Brain pericyte (primary cell): ENCODE measurements around the gene MCTP2.

ENCODE experiments used
- DNase-seq: peaks from one replicate; pipeline ENCODE4 v3.0.0-alpha.2; 2012; ENCODE audit warnings: low read depth, low spot score

MCTP2 gene

GRCh38 chr15:94298364-94298763, 67.0 kb downstream of the MCTP2 start:
- DNase-seq, result no peak

DNA sequence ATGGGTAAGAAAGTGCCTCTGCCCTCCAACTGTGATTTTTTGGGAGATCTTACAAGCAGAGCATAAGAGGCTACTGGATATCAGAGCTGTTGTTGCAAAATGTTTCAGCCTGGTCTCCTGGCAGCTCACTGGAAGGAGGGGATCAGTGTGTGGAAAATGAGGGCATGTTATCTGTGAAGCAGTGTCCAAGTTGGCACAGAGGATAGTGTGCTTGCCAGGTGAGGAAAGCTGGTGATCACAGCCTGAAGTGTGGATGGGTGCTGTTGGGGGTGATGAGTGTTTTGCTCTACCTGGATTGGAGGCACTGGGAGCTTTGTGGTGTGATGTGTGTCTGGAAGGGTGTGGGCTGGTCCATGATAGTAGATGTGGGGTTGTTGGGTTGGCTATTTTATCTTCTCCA, 69.3 kb downstream of the MCTP2 start:
- DNase-seq, result no peak

DNA sequence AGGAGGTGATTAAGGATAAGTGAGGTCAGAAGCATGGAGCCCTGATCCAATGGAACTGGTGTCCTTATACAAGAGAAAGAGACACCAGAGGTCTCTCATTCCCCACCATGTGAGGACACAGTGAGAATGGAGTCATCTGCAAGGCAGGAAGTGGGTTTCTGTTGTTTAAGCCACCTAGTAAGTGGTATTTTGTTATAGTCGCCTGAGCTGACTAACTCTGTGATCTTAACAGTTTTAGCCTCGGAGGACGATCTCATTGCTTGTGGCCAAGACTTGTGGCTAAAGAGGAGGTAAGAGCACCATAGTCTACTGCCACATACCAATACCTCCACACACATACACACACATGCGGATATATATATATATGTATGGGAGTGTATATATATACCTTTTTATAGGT, 73.8 kb downstream of the MCTP2 start:
- no peak for DNase-seq

GRCh38 chr15:94306700-94307650, 75.6 kb downstream of the MCTP2 start:
- no peak for DNase-seq

GRCh38 chr15:94312946-94313345, 81.6 kb downstream of the MCTP2 start:
- no peak for DNase-seq

GRCh38 chr15:94314639-94315038, 83.3 kb downstream of the MCTP2 start:
- DNase-seq, result no peak

DNA sequence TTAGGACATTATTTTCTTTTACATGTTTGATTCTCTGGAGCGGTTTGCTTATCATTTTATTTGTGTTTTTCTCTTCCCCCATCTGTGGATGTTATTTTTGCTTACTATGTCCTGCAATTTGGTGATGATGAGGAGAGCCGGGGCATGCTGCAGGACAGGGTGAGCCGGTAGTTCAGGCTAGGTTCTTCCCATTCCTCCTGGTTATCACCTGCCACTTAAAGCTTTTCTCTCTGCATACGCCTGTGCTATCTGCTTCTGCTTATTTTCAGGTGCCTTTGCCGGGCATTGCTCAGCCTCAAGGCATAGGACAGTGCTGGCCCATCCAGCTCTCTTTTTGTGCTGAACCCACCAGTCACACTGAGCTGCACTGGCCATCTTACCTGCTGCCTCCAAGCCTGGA, 85.8 kb downstream of the MCTP2 start:
- DNase-seq, result no peak

GRCh38 chr15:94322141-94322540, 90.8 kb downstream of the MCTP2 start:
- no peak for DNase-seq

GRCh38 chr15:94323076-94323475, 91.7 kb downstream of the MCTP2 start:
- no peak for DNase-seq

- no peak for DNase-seq
Measured at GRCh38 chr15:94324117-94324826, 92.9 kb downstream of the MCTP2 start.

GRCh38 chr15:94324835-94325767, 93.7 kb downstream of the MCTP2 start:
- no peak for DNase-seq

- DNase-seq, result no peak
Measured at GRCh38 chr15:94327356-94327936, 96.1 kb downstream of the MCTP2 start.

- no peak for DNase-seq
Measured at GRCh38 chr15:94331731-94332130, 100.4 kb downstream of the MCTP2 start.

DNA sequence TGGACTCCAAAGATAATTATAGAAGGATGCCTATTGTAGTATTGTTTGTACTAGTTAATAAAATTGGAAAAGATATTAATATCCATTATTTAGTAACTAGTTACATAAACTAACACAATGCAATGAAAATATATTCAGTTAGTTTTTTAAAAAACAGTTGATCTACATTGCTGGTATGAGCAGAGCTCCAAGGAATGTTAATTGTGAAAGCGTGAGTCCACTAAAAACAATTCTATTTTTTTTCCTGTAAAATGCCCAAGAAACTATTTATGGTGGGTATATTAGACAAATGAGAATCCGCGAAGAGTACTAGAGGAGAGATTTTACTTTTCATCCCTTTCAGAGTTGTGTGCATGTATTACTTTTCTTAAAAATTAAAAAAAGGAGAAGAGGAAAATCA, 104.3 kb downstream of the MCTP2 start:
- DNase-seq, result no peak

DNA sequence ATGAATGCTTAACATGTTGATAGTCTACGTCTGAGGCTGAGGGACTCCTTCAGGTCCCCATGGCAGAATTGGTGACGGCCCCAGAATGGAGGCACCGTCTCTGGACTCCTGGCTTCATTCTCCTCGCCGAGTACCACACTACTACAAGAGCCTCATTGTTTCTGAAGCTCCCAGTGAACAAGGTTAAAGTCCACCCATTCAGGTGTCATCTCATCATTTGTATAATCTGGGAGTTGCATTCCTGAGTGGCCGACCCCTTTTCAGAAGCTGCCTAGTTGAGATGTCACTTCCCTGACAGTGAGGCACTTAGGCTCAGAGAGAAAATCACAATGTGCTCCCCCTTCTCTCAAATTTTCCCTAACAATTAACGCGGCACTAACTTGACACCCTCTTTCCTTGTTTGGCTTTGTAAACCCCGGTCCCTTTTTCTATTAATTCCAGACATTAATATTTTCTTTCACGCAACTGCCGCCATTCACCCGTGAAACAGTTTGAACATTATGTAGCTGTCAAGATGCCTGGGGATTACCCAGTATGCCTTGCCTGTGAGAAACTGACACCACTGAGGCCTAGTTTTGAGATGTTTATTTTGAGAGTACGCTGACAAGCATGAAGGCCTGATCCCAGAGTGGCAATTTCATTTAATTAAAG, 105.6 kb downstream of the MCTP2 start:
- DNase-seq, result no peak

DNA sequence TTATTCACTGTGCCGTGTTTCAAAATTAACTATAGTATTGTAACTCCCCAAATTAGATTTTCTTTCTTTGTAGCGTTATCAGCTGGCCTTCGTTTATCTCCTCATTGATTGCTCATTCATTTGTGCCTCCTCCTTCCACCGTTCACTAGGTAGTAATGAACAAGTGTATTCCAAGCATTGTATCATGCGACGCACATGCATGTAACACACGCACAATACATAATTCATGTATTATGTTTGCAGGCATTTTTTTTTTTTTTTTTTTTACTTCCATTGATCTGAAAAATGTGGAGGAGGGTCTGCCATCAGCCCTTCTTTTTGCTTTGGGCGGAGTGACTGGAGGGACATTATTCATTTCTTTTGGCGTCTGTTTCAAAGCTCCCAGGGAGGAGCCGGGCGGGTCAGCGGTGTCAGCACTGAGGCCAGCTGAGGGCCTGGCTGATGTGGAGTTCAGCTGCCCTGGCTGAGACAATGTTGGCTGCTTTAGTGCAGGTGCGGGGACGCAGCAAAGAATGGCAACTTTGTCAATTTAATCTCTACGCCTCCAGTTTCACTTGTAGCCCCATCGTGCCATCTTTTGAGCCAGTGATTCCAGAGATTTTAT, 107.0 kb downstream of the MCTP2 start:
- no peak for DNase-seq

- DNase-seq, result no peak
Measured at GRCh38 chr15:94346282-94346681, 114.9 kb downstream of the MCTP2 start.

DNA sequence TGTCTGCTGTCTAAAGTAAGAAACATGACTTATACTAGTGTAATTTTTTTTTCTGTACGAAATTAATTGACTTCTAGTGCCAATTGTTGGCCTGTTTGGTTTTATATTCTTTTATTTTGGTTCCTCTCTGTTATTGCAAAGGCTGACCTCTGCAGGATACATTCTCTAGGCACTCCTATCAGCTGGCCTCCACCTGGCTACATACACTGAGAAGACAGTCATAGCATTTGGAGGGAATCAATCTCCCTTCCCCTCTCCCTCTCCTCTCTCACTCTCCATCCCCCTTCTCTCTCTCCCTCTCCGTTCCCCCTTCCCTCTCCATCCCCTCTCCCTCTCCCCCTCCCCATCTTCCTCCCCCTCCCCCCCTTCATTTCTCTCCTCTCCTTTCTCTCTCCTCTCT, 116.7 kb downstream of the MCTP2 start:
- no peak for DNase-seq

- DNase-seq, result no peak
Measured at GRCh38 chr15:94351031-94351535, 119.7 kb downstream of the MCTP2 start.
